Skeletal muscle cell (primary cell): ENCODE results near the gene COX19.

ENCODE experiments used
- DNase-seq: peaks from one replicate; pipeline ENCODE4 v3.0.0-alpha.2; 2010; ENCODE audit warnings: low read depth
- H3K4me3 ChIP-seq: 2 replicates; pipeline ENCODE4 v1.5.1; 2011; ENCODE audit warnings: low read depth, mild to moderate bottlenecking, control low read depth, low read length, moderate library complexity

Gene COX19

DNA sequence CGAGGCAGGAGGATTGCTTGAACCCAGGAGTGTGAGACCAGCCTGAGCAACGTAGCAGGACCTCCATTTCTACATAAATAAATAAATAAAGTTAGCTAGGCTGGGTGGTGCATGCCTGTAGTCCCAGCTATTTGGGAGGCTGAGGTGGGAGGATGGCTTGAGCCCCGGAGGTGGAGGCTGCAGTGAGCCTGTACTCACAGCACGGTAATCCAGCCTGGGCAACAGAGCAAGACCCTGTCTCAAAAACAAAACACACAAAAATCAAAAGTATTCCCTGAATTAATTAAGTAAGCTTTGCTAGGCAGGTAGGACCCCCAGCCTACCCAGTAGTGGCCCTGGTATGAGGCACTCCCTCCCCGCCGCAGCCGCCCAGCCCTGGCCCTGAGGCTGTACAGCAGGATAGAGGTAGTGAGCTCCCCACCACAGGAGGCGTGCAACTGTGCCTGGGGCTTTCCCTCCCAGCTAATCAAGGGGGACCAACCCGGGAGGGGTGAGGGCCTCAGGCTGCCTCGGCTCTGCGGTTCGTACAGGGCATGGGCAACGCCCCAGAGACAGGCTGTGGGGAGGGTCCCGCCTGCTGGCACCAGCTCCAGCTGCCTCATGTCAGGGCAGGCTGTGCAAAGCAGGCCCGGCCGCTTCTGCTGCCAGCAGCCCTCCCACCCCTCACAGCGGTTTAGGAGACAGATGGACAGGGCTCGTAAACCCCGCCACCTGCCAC is 6.6 kb upstream of the COX19 start:
- no peak for DNase-seq
- no peak overlapping the region for H3K4me3 ChIP-seq

GRCh38 chr7:979886-980571 is 4.7 kb upstream of the COX19 start:
- no peak overlapping the region for H3K4me3 ChIP-seq
- DNase-seq = no peak

DNA sequence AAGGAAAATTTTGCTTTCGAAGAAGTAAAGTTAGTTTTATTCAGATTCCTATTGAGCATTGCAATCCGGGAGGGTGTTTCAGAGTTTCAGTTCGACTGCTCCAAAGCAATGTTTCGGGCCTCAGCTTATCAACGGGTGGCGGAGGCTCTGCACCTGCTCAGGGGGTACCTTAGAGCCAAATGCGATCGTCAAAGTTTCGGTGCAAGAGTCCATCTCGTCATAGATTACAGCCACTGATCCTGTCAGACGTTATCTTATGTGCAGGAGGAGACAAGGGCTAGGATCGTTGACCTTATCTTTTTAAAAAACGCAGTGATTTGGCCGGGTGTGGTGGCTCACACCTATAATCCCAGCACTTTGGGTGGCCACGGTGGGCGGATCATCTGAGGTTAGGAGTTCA is 3.8 kb upstream of the COX19 start:
- H3K4me3 ChIP-seq = no peak overlapping the region
- DNase-seq = no peak

GRCh38 chr7:978416-979091 is 3.2 kb upstream of the COX19 start:
- DNase-seq = no peak
- H3K4me3 ChIP-seq = no peak overlapping the region

DNA sequence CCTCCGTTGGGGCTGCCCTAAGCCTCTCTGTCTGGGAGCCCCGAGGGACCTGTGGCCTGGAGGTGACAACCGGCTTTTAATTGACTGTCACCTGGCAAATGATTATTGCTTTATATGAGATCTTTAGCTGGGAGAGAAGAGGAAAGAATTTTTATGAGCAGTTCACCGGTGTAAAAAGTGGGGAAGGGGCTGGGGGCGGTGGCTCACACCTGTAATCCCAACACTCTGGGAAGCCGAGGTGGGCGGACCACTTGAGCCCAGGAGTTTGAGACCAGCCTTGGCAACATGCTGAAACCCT is 2.6 kb upstream of the COX19 start:
- no peak for DNase-seq
- no peak overlapping the region for H3K4me3 ChIP-seq

- no peak for DNase-seq
- no peak overlapping the region for H3K4me3 ChIP-seq
Observed at GRCh38 chr7:977326-978048, 2.1 kb upstream of the COX19 start.

- H3K4me3 ChIP-seq = no peak overlapping the region
- DNase-seq = no peak
Observed at GRCh38 chr7:976901-977325, 1.6 kb upstream of the COX19 start.

DNA sequence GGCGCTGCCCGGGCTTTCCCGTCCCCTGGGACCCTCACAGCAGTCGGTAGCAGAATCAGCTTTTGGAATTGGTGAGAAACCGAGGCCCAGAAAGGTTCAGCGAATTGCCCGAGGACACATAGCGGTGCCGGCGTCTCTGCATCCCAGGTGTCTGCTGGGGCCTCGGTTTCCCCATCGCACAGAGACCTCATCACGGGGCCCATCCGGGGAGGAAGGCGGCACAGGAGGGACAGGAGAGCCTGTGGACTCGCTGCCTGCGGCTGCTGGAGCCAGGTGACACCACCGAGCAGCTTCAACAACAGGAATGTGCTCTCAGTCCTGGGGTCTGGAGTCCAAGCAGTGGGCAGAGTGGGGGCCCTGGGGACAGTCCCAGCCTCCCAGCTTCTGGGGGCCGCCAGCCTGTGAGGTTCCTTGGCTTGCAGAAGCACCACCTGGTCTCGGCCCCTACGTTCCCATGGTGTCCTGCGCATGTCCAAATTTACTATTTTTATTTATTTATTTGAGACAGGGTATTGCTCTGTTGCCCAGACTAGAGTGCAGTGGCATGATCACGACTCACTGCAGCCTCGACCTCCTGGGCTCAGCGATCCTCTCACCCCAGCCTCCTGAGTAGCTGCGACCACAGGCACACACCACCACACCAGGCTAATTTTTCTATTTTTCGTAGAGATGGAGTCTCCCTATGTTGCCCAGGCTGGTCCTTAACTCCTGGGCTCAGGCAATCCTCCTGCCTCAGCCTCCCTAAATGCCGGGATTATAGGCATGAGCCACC is 539 bp upstream of the COX19 start:
- peak overlapping the region; percentile 97 for H3K4me3 ChIP-seq
- DNase-seq = no peak

GRCh38 chr7:974172-974571 is 1.2 kb downstream of the COX19 start:
- H3K4me3 ChIP-seq = peak overlapping the region; percentile 97
- no peak for DNase-seq

GRCh38 chr7:973312-973711 is 2.0 kb downstream of the COX19 start:
- DNase-seq = no peak
- no peak overlapping the region for H3K4me3 ChIP-seq

GRCh38 chr7:972676-973309 is 2.6 kb downstream of the COX19 start:
- DNase-seq = no peak
- H3K4me3 ChIP-seq = no peak overlapping the region

DNA sequence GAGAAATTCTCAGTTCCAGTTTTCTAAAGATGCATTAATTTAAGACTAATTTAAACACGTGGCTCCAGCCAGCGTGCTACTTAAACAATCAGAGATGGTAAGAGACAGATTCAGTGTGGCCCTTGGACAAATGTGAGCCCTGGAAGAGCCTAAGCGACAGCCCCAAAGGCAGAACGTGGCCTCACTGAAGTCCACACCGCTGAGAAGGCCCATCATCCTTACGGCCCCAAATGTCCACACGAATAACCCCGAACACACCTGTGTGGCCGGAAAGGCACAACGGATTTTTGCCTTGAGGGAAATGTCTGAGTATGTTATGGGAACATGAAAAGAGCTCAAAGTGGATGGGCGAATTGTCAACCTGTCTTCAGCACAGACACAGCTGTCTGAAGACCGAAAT is 3.2 kb downstream of the COX19 start:
- no peak for DNase-seq
- H3K4me3 ChIP-seq = no peak overlapping the region

- no peak overlapping the region for H3K4me3 ChIP-seq
- DNase-seq = no peak
Observed at GRCh38 chr7:970744-971143, 4.6 kb downstream of the COX19 start.

- no peak for DNase-seq
- H3K4me3 ChIP-seq = no peak overlapping the region
Observed at GRCh38 chr7:969403-969802, 5.9 kb downstream of the COX19 start.

- H3K4me3 ChIP-seq = no peak overlapping the region
- DNase-seq = no peak
Observed at GRCh38 chr7:968205-969105, 6.9 kb downstream of the COX19 start.

DNA sequence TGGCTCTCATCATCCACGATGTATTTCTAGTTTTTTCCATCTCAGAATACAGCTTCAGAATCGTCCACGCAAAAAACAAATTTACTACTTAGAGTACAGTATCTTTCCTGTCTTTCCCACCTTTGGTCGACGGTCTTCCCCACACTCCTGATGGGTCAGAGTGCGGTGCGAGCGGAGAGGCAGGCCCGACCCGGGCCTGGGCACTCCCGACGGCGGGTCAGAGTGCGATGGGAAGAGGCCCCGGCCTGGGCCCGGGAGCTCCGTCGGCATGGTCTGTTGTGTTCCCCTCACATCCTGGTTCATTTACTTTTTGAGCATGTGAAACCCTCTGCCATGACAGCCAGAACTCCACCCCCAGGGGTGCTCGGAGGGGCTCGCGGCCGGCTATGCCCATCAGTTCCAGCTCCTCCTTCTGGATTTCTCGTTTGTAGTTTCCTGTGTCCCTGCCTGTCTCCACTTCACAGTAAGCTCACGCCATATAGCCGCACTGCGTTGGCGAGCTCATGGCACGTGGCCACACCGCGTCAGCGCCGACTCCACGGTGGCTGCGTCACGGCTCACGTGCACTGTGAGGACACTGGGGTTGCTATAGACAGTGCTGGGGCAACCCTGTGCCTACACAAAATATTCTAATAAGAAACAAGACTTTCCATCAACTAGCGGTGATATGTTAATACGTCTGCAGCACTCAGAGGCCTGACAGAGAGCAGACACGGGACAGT is 7.8 kb downstream of the COX19 start:
- no peak for DNase-seq
- H3K4me3 ChIP-seq = no peak overlapping the region

DNA sequence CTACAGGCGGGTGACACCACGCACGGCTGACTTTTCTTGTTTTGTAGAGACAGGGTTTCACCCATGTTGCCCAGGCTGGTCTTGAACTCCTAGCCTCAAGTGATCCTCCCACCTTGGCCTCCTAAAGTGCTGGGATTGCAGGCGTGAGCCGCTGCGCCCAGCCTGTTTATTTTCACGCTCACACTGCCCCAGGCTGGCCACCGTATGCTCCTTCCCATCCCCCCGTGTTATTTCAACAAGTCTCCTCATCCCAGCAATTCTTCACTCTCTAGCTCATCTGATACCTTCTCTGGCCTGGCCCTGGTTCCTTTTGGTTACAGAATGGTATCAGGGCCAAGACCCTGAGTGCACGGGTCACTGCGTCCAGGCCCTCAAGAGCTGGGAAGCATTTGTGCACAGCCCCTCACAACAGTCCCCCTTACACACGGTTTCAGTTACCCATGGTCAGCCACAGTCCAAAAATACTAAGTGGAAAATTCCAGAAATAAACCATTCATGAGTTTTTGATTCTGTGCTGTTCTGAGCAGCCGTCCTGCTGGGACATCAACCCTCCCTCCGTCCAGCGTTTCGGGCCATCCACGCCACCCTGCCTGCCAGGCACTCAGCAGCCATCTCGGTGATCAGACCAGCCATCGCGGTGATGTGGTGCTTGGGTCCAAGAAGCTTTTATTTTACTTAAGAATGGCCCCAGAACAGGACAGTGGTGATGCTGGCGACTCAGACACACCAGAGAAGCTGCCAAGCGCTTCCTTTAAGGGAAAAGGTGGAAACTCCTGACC is 8.9 kb downstream of the COX19 start:
- no peak for DNase-seq
- H3K4me3 ChIP-seq = no peak overlapping the region
